ENCODE results near the gene CRYBA2.

DNA sequence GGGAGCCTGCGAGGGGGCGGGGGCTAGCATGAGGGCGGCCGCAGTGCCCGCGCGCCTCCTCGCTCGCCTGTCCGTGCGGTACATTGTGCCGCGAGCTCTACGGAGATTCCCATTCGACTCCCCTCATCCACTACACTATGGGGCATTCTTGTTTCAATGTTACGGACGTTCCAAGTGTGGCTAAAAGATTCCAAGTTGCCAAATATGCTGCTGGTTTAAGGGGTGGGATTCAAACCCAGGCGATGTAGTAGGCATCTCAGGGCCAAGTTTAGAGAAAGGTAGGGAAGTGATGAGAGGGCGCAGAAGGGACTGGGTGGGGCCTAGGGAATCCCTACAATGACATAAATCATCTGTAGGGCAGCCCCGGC, 10.0 kb upstream of the CRYBA2 start:
- TF ChIP-seq, protein P1, sequence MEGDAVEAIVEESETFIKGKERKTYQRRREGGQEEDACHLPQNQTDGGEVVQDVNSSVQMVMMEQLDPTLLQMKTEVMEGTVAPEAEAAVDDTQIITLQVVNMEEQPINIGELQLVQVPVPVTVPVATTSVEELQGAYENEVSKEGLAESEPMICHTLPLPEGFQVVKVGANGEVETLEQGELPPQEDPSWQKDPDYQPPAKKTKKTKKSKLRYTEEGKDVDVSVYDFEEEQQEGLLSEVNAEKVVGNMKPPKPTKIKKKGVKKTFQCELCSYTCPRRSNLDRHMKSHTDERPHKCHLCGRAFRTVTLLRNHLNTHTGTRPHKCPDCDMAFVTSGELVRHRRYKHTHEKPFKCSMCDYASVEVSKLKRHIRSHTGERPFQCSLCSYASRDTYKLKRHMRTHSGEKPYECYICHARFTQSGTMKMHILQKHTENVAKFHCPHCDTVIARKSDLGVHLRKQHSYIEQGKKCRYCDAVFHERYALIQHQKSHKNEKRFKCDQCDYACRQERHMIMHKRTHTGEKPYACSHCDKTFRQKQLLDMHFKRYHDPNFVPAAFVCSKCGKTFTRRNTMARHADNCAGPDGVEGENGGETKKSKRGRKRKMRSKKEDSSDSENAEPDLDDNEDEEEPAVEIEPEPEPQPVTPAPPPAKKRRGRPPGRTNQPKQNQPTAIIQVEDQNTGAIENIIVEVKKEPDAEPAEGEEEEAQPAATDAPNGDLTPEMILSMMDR (IDR thresholded peaks at IDR 0.05; ENCODE audit: poor library complexity) = no peak
- no peak for TF ChIP-seq EZH2 (IDR thresholded peaks at IDR 0.05; ENCODE audit: borderline replicate concordance)

Data from hepatocyte (in vitro differentiated cells).